Right lobe of liver (tissue), 4 donors: ENCODE results near the gene C12orf42.

Experiments used
- POLR2A ChIP-seq: fragments of 450-650 bp; IDR thresholded peaks from one replicate; pipeline ENCODE4 v1.6.1; 2017; ENCODE audit warnings: antibody characterized with exemption, mild to moderate bottlenecking
- TF ChIP-seq, protein P1 (sequence below), 4 donors: fragments of 200-600 bp in 3 of 4; fragments of 450-650 bp in 1 of 4; IDR thresholded peaks; one replicate each; pipeline versions ENCODE4 v1.5.1 to v1.8.0; 2016 to 2022; ENCODE audit warnings: antibody characterized with exemption in 4 of 4, mild to moderate bottlenecking in 2 of 4
- donor health status: DM: no; HTN: no; CAD: no.
- donor health status: DM: no; HTN: no; CAD: no.
- donor health status: DM: no; HTN: yes; CAD: no.

DNA sequence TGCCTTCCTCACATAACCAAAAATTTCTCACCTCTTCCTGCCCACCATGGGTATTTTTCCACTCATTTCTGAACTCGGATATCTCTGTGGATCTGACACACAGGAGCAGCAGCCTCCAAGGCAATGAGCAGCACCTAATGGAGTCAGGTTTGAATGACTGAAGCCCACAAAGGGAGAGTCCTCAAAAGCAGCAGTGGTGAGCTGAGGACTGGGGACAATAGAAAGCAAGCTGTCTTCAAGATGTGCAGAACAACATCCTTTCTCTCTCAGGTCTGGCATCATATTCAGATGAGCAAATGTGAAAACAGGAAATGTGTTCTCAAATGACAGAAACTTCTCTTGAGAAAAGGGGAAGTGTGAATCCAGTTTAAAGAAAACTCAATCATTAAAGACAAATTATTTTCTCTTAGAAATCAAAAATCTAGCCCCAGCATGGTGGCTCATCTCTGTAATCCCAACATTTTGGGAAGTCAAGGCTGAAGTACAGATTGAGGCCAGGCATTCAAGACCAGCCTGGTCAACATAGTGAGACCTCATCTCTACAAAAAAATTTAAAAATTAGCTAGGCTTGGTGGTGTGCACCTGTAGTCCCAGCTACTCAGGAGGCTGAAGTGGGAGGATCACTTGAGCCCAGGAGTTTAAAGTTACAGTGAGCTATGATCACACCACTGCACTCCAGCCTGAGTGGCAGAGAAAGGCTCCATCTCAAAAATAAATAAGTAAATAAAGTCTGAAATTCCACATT, 54.2 kb downstream of the C12orf42 start:
- TF ChIP-seq, protein P1, sequence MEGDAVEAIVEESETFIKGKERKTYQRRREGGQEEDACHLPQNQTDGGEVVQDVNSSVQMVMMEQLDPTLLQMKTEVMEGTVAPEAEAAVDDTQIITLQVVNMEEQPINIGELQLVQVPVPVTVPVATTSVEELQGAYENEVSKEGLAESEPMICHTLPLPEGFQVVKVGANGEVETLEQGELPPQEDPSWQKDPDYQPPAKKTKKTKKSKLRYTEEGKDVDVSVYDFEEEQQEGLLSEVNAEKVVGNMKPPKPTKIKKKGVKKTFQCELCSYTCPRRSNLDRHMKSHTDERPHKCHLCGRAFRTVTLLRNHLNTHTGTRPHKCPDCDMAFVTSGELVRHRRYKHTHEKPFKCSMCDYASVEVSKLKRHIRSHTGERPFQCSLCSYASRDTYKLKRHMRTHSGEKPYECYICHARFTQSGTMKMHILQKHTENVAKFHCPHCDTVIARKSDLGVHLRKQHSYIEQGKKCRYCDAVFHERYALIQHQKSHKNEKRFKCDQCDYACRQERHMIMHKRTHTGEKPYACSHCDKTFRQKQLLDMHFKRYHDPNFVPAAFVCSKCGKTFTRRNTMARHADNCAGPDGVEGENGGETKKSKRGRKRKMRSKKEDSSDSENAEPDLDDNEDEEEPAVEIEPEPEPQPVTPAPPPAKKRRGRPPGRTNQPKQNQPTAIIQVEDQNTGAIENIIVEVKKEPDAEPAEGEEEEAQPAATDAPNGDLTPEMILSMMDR (IDR thresholded peaks at IDR 0.05), result no peak
- no peak for TF ChIP-seq POLR2A
